T1000 (cell line): ENCODE measurements around the gene KIF1B.

ENCODE experiments used
- DNase-seq: peaks from one replicate; lab custom pipeline; 2025; ENCODE audit warnings: mixed read lengths; lab: John Stamatoyannopoulos, UW

KIF1B gene

GRCh38 chr1:10429868-10430215, 219.5 kb downstream of the KIF1B start:
- DNase-seq = no peak

GRCh38 chr1:10430216-10431069, 220.1 kb downstream of the KIF1B start, which contains the start of gene CENPS:
CENPS (plus strand) TSS chr1:10430433; CDS start chr1:10430518, 85 bp downstream.
- DNase-seq = peak; percentile 85
